ENCODE results near the gene NT5DC3. TPM values are rescaled to one million over a fixed set of nuclear protein-coding genes. Genes with fewer than 3 reads are reported as not detected.

NT5DC3 gene
- total RNA-seq, 1 experiment from 2014 or later: 12.5 TPM

DNA sequence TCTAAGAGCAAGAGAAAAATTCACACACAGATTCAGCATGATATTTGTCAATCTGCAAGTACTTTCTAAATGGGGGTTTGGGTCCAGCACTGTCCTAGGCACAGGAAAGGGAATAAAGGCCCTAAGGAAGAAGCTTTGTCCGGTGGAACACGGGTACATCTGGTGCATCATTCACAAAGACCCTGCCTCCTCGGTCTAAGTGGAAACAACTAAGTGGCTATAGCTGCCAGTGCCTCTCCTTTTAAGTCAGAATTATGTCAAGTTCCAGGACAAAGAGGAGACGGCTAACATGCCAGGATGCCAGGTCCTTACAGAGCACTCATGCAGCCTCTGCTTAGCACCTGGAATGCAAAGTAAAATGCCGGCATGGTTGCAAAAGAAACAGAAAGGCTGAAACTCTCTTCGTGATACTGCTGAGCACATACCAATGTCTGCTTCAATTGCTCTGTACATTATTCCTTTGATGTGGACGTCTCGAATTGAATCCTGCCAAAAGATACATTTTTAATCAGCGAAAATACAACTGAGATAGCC is 47.5 kb downstream of the NT5DC3 start:
- POLR2A ChIA-PET: no interaction called here
- TF ChIP-seq GTF2I (CRISPR knock-in tag; conservative IDR thresholded peaks at IDR 0.05): no peak
- TF ChIP-seq TEAD1 (CRISPR knock-in tag; IDR thresholded peaks at IDR 0.05): no peak
- no peak for TF ChIP-seq SMAD3 (CRISPR knock-in tag; IDR thresholded peaks at IDR 0.05; ENCODE audit: borderline replicate concordance)
- TF ChIP-seq CREB1 (CRISPR knock-in tag; IDR thresholded peaks at IDR 0.05): no peak
- TF ChIP-seq ZNF512 (CRISPR knock-in tag; IDR thresholded peaks at IDR 0.05; ENCODE audit: borderline replicate concordance): no peak
- TF ChIP-seq MLX (CRISPR knock-in tag; IDR thresholded peaks at IDR 0.05): no peak
- TF ChIP-seq SMAD4 (CRISPR knock-in tag; IDR thresholded peaks at IDR 0.05): no peak
- ATAC-seq: no peak
- H3K4me3 Mint-ChIP-seq: no peak overlapping the region
- no peaks in the 10 kb centered on the region for H3K27me3 Mint-ChIP-seq (ENCODE audit: low read depth)
- H3K9me3 Mint-ChIP-seq: no peaks in the 10 kb centered on the region
- H3K4me1 Mint-ChIP-seq: 0 out of 2 replicates have a peak, but pooled peaks cover 3% of the 10 kb centered on the region
- CTCF ChIA-PET: no interaction called here
- no peak for DNase-seq (ENCODE audit: low spot score)
- peaks cover 53% of the 10 kb centered on the region for H3K36me3 Mint-ChIP-seq
- no peak overlapping the region; the same call in 1 of the 2 replicates for H3K27ac Mint-ChIP-seq

DNA sequence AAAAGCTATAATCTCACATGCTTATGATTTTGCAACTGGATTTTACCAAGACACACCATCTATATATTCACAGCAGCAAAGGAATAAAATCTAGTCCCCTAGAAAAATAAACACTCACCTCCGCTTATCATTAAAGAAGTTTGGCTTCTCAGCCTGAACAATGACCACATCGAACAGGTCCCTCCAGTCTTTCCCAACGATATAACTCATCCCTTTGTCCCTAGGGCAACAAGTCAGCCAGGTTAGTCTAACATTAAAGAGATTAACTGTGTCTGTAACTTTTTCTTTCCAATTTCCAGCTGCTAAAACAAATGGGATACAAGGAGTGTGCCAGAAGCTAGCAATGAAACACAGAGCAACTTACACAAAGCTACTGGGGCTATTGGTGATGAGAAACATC is 48.0 kb downstream of the NT5DC3 start:
- H3K9me3 Mint-ChIP-seq: no peaks in the 10 kb centered on the region
- ChIA-PET POLR2A (no interaction called here), CTCF (no interaction called here)
- 0 out of 2 replicates have a peak, but pooled peaks cover 3% of the 10 kb centered on the region for H3K4me1 Mint-ChIP-seq
- no peaks in the 10 kb centered on the region for H3K27me3 Mint-ChIP-seq (ENCODE audit: low read depth)
- TF ChIP-seq, protein P1, sequence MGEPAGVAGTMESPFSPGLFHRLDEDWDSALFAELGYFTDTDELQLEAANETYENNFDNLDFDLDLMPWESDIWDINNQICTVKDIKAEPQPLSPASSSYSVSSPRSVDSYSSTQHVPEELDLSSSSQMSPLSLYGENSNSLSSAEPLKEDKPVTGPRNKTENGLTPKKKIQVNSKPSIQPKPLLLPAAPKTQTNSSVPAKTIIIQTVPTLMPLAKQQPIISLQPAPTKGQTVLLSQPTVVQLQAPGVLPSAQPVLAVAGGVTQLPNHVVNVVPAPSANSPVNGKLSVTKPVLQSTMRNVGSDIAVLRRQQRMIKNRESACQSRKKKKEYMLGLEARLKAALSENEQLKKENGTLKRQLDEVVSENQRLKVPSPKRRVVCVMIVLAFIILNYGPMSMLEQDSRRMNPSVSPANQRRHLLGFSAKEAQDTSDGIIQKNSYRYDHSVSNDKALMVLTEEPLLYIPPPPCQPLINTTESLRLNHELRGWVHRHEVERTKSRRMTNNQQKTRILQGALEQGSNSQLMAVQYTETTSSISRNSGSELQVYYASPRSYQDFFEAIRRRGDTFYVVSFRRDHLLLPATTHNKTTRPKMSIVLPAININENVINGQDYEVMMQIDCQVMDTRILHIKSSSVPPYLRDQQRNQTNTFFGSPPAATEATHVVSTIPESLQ (CRISPR knock-in tag; IDR thresholded peaks at IDR 0.05): no peak
- no peak for DNase-seq (ENCODE audit: low spot score)
- peaks cover 48% of the 10 kb centered on the region for H3K36me3 Mint-ChIP-seq
- no peak overlapping the region for H3K4me3 Mint-ChIP-seq
- no peak for ATAC-seq
- H3K27ac Mint-ChIP-seq: no peak overlapping the region; the same call in 1 of the 2 replicates

DNA sequence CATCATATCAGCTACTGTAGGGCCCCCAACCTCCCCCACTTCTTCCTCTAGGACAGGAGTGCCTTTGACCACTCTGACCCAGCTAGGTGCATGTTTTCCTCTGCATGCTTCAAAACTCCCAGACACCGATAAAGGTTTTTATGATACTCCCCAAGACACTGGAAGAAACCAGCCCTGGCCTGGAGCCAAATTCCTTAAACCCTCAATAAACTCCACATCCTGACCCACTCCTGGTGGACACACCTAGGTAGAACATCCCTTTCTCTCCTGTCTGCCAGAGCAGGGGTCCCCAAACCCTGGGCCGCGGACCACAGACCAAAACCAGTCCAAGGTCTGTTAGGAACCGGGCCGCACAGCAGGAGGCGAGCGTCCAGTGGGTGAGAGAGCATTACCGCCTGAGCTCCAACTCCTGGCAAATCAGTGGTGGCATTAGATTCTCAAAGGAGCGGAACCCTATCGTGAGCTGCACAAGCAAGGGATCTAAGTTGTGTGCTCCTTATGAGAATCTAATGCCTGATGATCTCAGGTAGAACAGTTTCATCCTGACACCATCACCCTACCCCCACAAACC is 49.6 kb downstream of the NT5DC3 start:
- H3K27ac Mint-ChIP-seq: no peak overlapping the region; the same call in 1 of the 2 replicates
- ChIA-PET CTCF (no interaction called here), POLR2A (no interaction called here)
- no peak overlapping the region for H3K4me3 Mint-ChIP-seq
- H3K27me3 Mint-ChIP-seq (ENCODE audit: low read depth): no peaks in the 10 kb centered on the region
- H3K36me3 Mint-ChIP-seq: peaks cover 36% of the 10 kb centered on the region
- ATAC-seq (no peak), DNase-seq (ENCODE audit: low spot score) (no peak)
- no peaks in the 10 kb centered on the region for H3K4me1 Mint-ChIP-seq
- no peaks in the 10 kb centered on the region for H3K9me3 Mint-ChIP-seq
- TF ChIP-seq, protein P2, sequence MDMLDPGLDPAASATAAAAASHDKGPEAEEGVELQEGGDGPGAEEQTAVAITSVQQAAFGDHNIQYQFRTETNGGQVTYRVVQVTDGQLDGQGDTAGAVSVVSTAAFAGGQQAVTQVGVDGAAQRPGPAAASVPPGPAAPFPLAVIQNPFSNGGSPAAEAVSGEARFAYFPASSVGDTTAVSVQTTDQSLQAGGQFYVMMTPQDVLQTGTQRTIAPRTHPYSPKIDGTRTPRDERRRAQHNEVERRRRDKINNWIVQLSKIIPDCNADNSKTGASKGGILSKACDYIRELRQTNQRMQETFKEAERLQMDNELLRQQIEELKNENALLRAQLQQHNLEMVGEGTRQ (CRISPR knock-in tag; IDR thresholded peaks at IDR 0.05): no peak
- TF ChIP-seq NR2C2 (CRISPR knock-in tag; IDR thresholded peaks at IDR 0.05) (no peak), EMX1 (CRISPR knock-in tag; IDR thresholded peaks at IDR 0.05) (no peak), ESRRA (CRISPR knock-in tag; IDR thresholded peaks at IDR 0.05; ENCODE audit: borderline replicate concordance) (no peak), TEAD4 (CRISPR knock-in tag; IDR thresholded peaks at IDR 0.05) (no peak), ZNF138 (CRISPR knock-in tag; conservative IDR thresholded peaks at IDR 0.05) (no peak), AFF4 (CRISPR knock-in tag; IDR thresholded peaks at IDR 0.05; ENCODE audit: borderline replicate concordance) (no peak), ZNF396 (CRISPR knock-in tag; IDR thresholded peaks at IDR 0.05; ENCODE audit: borderline replicate concordance) (no peak), IRF2 (CRISPR knock-in tag; IDR thresholded peaks at IDR 0.05; ENCODE audit: borderline replicate concordance, low read depth) (no peak)
- TF ChIP-seq, protein P1 (CRISPR knock-in tag; IDR thresholded peaks at IDR 0.05): no peak
- TF ChIP-seq, protein P3, sequence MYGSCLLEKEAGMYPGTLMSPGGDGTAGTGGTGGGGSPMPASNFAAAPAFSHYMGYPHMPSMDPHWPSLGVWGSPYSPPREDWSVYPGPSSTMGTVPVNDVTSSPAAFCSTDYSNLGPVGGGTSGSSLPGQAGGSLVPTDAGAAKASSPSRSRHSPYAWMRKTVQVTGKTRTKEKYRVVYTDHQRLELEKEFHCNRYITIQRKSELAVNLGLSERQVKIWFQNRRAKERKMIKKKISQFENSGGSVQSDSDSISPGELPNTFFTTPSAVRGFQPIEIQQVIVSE (CRISPR knock-in tag; IDR thresholded peaks at IDR 0.05; ENCODE audit: borderline replicate concordance): no peak

Measured in WTC11 (cell line).